CD4-positive, CD25-positive, alpha-beta regulatory T cell (primary cell): Measurements from ENCODE around the gene ELMO1. TPM values are rescaled to one million over a fixed set of nuclear protein-coding genes. Genes with fewer than 3 reads are reported as not detected.

Experiments
- ATAC-seq, 2 donors: fragments of 150-1000 bp; cut with Tn5 transposase; one replicate each; pipeline ENCODE4 v1.10.0; 2021; ENCODE audit warnings: low read depth in 2 of 2, moderate number of reproducible peaks in 2 of 2, moderate library complexity in 1 of 2
- DNase-seq, 3 donors: peaks; one replicate each; pipeline versions ENCODE4 v3.0.0 to v3.0.0-alpha.2; 2012 to 2022; ENCODE audit warnings: mixed read lengths in 1 of 3
- H3K27ac ChIP-seq: one replicate; pipeline ENCODE4 v1.7.0; 2013; ENCODE audit warnings: mild to moderate bottlenecking, low read length; ENCODE audit not compliant: insufficient read depth, poor library complexity, severe bottlenecking
- H3K27me3 ChIP-seq: one replicate; pipeline ENCODE4 v1.7.0; 2013; ENCODE audit warnings: low read length; ENCODE audit not compliant: control insufficient read depth, insufficient read depth
- H3K36me3 ChIP-seq: one replicate; pipeline ENCODE4 v1.7.0; 2013; ENCODE audit warnings: mild to moderate bottlenecking, low read length, moderate library complexity; ENCODE audit not compliant: control insufficient read depth, insufficient read depth
- H3K4me1 ChIP-seq: 2 replicates; pipeline ENCODE4 v1.7.0; 2013; ENCODE audit warnings: mild to moderate bottlenecking, low read length; ENCODE audit not compliant: insufficient read depth, control insufficient read depth, poor library complexity, severe bottlenecking
- H3K4me3 ChIP-seq: one replicate; pipeline ENCODE4 v1.7.0; 2013; ENCODE audit warnings: low read depth, mild to moderate bottlenecking, low read length, moderate library complexity
- H3K9me3 ChIP-seq, 2 experiments: 1 replicate in 1 of 2; 2 replicates in 1 of 2; pipeline ENCODE4 v1.7.0; 2013; ENCODE audit warnings: low read length in 2 of 2, mild to moderate bottlenecking in 1 of 2, moderate library complexity in 1 of 2; ENCODE audit not compliant: control insufficient read depth in 2 of 2
- H3K27ac Mint-ChIP-seq, 3 donors: one replicate each; pipeline ENCODE4 v1.8.0; 2020 to 2022; ENCODE audit warnings: mild to moderate bottlenecking in 3 of 3, mixed read lengths in 3 of 3, moderate library complexity in 2 of 3
- H3K27me3 Mint-ChIP-seq: one replicate; pipeline ENCODE4 v1.8.0; 2022; ENCODE audit warnings: mild to moderate bottlenecking, mixed read lengths
- H3K36me3 Mint-ChIP-seq: one replicate; pipeline ENCODE4 v1.8.0; 2020; ENCODE audit warnings: mixed read lengths
- H3K4me1 Mint-ChIP-seq, 4 donors: one replicate each; pipeline ENCODE4 v1.8.0; 2020 to 2022; ENCODE audit warnings: mixed read lengths in 4 of 4, mild to moderate bottlenecking in 1 of 4
- H3K4me3 Mint-ChIP-seq, 4 donors: one replicate each; pipeline ENCODE4 v1.8.0; 2020 to 2022; ENCODE audit warnings: mild to moderate bottlenecking in 4 of 4, mixed read lengths in 4 of 4, moderate library complexity in 3 of 4
- H3K9me3 Mint-ChIP-seq, 7 donors: one replicate each; pipeline ENCODE4 v1.8.0; 2020 to 2022; ENCODE audit warnings: mixed read lengths in 7 of 7, mild to moderate bottlenecking in 3 of 7, moderate library complexity in 2 of 7
- polyA plus RNA-seq, 4 donors: library from polyadenylated mRNA; unstranded; fragments of 300-500 nt; fragmentation: Illumina TruSeq; gene quantifications; one replicate each; pipeline ENCODE4 v1.2.3, GENCODE V29; 2021
- total RNA-seq: library from RNA; stranded (reverse); gene quantifications from one replicate; pipeline ENCODE4 v1.2.3, GENCODE V29; 2022

The ELMO1 gene
- total and polyA plus RNA-seq, 5 donors from 2014 or later, result 39.5 to 162 (median 53.5) TPM

DNA sequence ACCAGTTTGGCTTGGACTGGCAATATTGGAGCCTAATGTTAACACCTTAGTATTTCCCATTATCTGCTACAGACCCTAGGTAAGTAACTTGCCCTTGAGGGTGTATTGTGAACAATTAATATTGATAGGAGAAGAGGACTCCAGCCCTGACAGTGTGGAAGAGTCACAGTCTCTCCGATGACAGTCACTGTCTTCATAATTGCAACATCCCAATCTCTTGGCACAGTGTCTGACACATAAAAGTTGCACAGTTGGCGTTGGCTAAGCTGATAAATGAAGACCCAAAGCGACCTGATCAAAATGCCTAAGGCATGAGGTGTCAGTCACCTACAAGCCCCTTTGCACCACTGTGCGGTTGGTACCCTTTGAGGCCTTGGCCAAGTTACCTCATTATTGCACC, 569.6 kb downstream of the ELMO1 start:
- no peak overlapping the region for H3K4me3 Mint-ChIP-seq
- H3K27ac Mint-ChIP-seq, result no peak overlapping the region
- Histone ChIP-seq H3K4me1 (no peaks in the 10 kb centered on the region), H3K9me3 (no peaks in the 10 kb centered on the region), H3K36me3 (peaks cover 74% of the 10 kb centered on the region), H3K27me3 (no peaks in the 10 kb centered on the region), H3K27ac (no peak overlapping the region), H3K4me3 (no peak overlapping the region)
- H3K36me3 Mint-ChIP-seq, result peaks cover 73% of the 10 kb centered on the region
- DNase-seq, result no peak
- H3K27me3 Mint-ChIP-seq, result no peaks in the 10 kb centered on the region
- H3K4me1 Mint-ChIP-seq, result peaks cover 0 to 2% (median 0%) of the 10 kb centered on the region in 4 donors
- no peak for ATAC-seq
- H3K9me3 Mint-ChIP-seq, result no peaks in the 10 kb centered on the region

DNA sequence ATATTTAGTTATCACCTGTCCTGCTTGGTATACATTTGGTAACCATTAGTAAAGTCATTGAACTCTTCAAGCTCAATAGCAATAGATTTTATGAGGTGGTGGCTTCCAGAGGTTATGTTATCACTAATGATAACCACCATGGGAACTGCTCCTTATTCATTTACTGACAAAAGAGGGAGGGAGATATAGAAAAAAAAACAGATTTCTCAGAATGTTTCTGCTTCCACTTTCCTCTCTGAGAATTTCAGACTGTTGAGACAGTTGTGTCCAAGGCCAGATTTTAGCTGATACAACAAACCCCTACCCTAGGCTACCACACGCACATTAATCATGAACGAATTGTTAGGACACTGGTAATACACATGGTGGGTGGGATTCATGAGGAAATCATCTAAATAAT, 570.4 kb downstream of the ELMO1 start:
- peaks cover 76% of the 10 kb centered on the region for H3K36me3 Mint-ChIP-seq
- peak overlapping the region in 1 of 3 donors; percentile 60 for H3K27ac Mint-ChIP-seq
- H3K4me1 Mint-ChIP-seq, result peaks cover 0 to 2% (median 0%) of the 10 kb centered on the region in 4 donors

DNA sequence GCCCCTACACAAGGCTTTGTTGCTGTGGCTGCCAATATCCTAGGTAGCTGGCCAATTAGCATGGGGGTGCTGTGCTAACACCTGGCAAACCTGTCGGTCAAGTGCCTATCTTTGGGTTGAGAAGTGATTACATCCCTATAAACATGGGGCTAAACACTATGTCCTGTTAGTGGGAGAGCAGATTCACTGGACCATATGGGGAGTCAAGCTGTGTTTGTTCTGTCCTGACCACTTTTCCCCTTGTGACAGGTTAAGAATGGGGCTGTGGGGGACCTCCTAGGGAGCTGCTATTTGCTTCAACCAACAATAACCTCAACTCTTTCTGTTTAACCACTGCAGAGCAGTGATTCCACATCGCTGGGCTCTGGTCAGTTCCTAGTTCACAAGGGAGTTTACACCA, 572.9 kb downstream of the ELMO1 start:
- H3K27me3 ChIP-seq, result no peaks in the 10 kb centered on the region
- no peaks in the 10 kb centered on the region for H3K9me3 ChIP-seq
- DNase-seq (no peak), ATAC-seq (no peak)
- H3K4me1 ChIP-seq, result no peaks in the 10 kb centered on the region
- H3K27ac Mint-ChIP-seq, result peak overlapping the region in 1 of 3 donors; percentile 32
- H3K4me3 Mint-ChIP-seq, result no peak overlapping the region
- H3K4me3 ChIP-seq, result no peak overlapping the region
- no peaks in the 10 kb centered on the region for H3K27me3 Mint-ChIP-seq
- peaks cover 75% of the 10 kb centered on the region for H3K36me3 Mint-ChIP-seq
- H3K27ac ChIP-seq, result no peak overlapping the region
- H3K9me3 Mint-ChIP-seq, result no peaks in the 10 kb centered on the region
- H3K4me1 Mint-ChIP-seq, result peaks cover 0 to 2% (median 0%) of the 10 kb centered on the region in 4 donors
- H3K36me3 ChIP-seq, result peaks cover 76% of the 10 kb centered on the region

More for the DNA sequence above, 570.4 kb downstream of the ELMO1 start:
- Mint-ChIP-seq H3K4me3 (no peak overlapping the region), H3K9me3 (no peaks in the 10 kb centered on the region), H3K27me3 (no peaks in the 10 kb centered on the region)
- peak in 1 of 3 donors; percentile 1 for DNase-seq
- Histone ChIP-seq H3K27me3 (no peaks in the 10 kb centered on the region), H3K4me3 (no peak overlapping the region), H3K9me3 (no peaks in the 10 kb centered on the region), H3K27ac (no peak overlapping the region), H3K36me3 (peaks cover 75% of the 10 kb centered on the region), H3K4me1 (no peaks in the 10 kb centered on the region)
- no peak for ATAC-seq

DNA sequence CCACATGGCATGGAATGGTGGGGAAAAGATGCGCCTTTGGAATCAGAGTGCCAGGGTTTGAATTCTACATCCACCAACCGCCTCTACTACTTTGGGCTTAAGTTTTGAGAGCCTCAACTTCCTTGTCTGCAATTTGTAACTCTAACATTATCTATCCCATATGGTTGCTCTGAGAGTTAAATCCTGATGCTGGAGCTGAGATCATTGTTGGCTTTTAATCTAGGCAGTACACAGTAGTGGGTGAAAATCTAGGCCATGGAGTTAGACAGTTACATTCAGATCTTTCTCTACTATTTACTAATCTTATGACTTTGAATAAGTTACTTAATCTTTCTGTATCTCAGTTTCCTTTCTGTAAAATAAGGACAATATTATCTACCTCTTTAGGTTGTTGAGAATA, 574.6 kb downstream of the ELMO1 start:
- no peaks in the 10 kb centered on the region for H3K27me3 ChIP-seq
- H3K27me3 Mint-ChIP-seq, result no peaks in the 10 kb centered on the region
- ATAC-seq (no peak), DNase-seq (no peak)
- H3K36me3 Mint-ChIP-seq, result peaks cover 76% of the 10 kb centered on the region
- H3K27ac Mint-ChIP-seq, result peak overlapping the region in 1 of 3 donors; percentile 79
- no peaks in the 10 kb centered on the region for H3K4me1 ChIP-seq
- no peaks in the 10 kb centered on the region for H3K9me3 ChIP-seq
- no peak overlapping the region for H3K4me3 ChIP-seq
- H3K27ac ChIP-seq, result no peak overlapping the region
- H3K9me3 Mint-ChIP-seq, result no peaks in the 10 kb centered on the region
- no peak overlapping the region for H3K4me3 Mint-ChIP-seq
- no peaks in the 10 kb centered on the region for H3K4me1 Mint-ChIP-seq
- peaks cover 81% of the 10 kb centered on the region for H3K36me3 ChIP-seq

DNA sequence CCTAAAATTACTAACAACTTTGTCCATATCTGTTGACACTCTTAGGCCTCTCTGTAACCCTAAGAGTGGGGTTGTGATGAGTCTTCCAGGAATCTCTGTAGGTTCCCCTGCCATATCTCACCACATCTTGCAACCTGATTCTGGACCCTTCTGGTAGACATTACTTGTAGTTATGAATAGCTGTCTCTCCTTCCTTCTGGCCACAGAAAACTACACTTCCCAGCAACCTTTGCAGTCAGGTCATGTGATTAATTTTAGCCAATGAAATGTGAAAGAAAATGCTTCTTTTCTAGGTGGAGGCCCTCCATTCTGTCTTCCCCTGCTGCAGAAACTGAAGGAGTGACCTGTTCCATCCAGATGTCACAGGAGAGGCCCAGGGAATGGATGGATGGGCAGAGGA, 576.8 kb downstream of the ELMO1 start:
- Histone ChIP-seq H3K4me3 (no peak overlapping the region), H3K9me3 (no peaks in the 10 kb centered on the region), H3K36me3 (peaks cover 73% of the 10 kb centered on the region), H3K27ac (no peak overlapping the region), H3K27me3 (no peaks in the 10 kb centered on the region), H3K4me1 (no peaks in the 10 kb centered on the region)
- H3K9me3 Mint-ChIP-seq, result no peaks in the 10 kb centered on the region
- no peak overlapping the region for H3K4me3 Mint-ChIP-seq
- ATAC-seq, result no peak
- no peak overlapping the region for H3K27ac Mint-ChIP-seq
- H3K36me3 Mint-ChIP-seq, result peaks cover 77% of the 10 kb centered on the region
- DNase-seq, result peak in 2 of 3 donors; percentile 16 to 40
- H3K27me3 Mint-ChIP-seq, result no peaks in the 10 kb centered on the region
- H3K4me1 Mint-ChIP-seq, result peaks cover 0 to 8% (median 2%) of the 10 kb centered on the region in 4 donors

DNA sequence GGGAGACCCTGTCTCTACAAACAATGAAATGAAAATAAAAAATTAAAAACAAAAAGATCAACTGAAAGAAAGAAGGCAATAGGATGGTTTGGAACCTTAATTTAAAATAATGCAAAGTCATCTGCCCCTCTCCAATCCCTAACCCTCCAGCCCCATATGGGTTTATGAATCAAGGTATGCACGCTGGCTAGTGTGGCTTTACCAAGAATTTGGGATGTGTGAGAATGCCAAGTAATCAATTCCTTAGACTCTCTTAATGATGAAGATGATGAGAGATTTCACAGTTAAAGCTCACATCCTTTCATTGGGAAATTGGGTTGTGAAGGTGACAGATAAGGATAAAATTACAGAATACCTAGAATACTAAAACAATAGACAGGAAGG, 577.3 kb downstream of the ELMO1 start:
- no peak for ATAC-seq

DNA sequence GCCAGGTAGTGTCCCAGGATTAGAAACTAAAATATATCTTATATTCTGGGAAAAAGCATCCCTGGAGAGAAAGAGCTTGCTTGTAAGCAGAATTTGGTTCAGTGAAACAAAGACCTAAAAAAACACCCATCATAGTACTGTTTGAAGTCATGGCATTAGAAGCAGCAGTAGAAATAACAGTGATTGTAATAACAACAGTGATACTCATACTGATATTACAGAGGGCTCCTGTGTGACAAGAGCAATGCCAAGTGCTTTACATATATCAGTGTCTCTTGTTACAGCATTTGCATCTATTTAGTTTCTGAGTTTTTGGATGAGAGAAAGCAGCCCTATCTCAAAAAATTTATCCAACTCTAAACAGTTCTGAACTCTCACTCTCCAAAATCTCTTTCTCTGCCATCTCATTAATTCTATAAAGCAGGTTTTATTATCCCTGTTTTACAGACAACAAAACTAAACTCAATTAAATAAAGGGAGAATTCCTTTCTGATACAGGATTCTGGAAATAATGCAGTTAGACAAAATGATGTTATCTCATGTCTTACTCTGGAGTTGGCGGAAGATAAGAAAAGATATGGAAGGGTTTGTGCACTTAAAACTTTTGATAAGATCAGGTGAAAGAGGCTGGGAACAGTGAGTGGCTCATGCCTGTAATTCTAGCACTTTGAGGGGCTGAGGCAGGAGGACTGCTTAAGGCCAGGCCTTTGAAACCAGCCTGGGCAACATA, 577.9 kb downstream of the ELMO1 start:
- Mint-ChIP-seq H3K9me3 (no peaks in the 10 kb centered on the region), H3K4me3 (no peak overlapping the region), H3K27me3 (no peaks in the 10 kb centered on the region), H3K27ac (no peak overlapping the region), H3K36me3 (peaks cover 87% of the 10 kb centered on the region), H3K4me1 (peaks cover 0 to 8% (median 2%) of the 10 kb centered on the region in 4 donors)
- H3K4me1 ChIP-seq, result no peaks in the 10 kb centered on the region
- peaks cover 71% of the 10 kb centered on the region for H3K36me3 ChIP-seq
- no peaks in the 10 kb centered on the region for H3K27me3 ChIP-seq
- no peaks in the 10 kb centered on the region for H3K9me3 ChIP-seq
- ATAC-seq (no peak), DNase-seq (no peak)
- no peak overlapping the region for H3K4me3 ChIP-seq
- no peak overlapping the region for H3K27ac ChIP-seq

More for the DNA sequence above, 577.3 kb downstream of the ELMO1 start:
- Histone ChIP-seq H3K4me3 (no peak overlapping the region), H3K27me3 (no peaks in the 10 kb centered on the region), H3K27ac (no peak overlapping the region), H3K36me3 (peaks cover 73% of the 10 kb centered on the region), H3K9me3 (no peaks in the 10 kb centered on the region), H3K4me1 (no peaks in the 10 kb centered on the region)
- Mint-ChIP-seq H3K27me3 (no peaks in the 10 kb centered on the region), H3K4me3 (no peak overlapping the region), H3K36me3 (peaks cover 83% of the 10 kb centered on the region), H3K9me3 (no peaks in the 10 kb centered on the region), H3K27ac (no peak overlapping the region), H3K4me1 (peaks cover 0 to 8% (median 2%) of the 10 kb centered on the region in 4 donors)
- no peak for DNase-seq
